AG04449 (cell line): Measurements from ENCODE around the gene GTF2H2C.
"Not testable (repeated sequence)": the region's sequence is repeated elsewhere in the genome, so short reads cannot be mapped to it uniquely, and the experiment has no call there.

Source experiments
- CTCF ChIA-PET: fragments of 350-600 bp; formaldehyde crosslinking; extraction: SDS; loops from one replicate; lab custom pipeline; 2021; ENCODE audit warnings: antibody characterized with exemption; lab: Yijun Ruan, JAX
- POLR2A ChIA-PET: fragments of 400-600, 350-600 bp; formaldehyde crosslinking; extraction: SDS; loops from one replicate; lab custom pipeline; 2020; ENCODE audit warnings: antibody characterized with exemption, inconsistent platforms; lab: Yijun Ruan, JAX
- DNase-seq: peaks from one replicate; pipeline ENCODE4 v3.0.0-alpha.2; 2010; ENCODE audit warnings: low read depth, low spot score
- H3K4me3 ChIP-seq: 2 replicates; pipeline ENCODE4 v1.5.1; 2011; ENCODE audit warnings: low read depth, mild to moderate bottlenecking, control low read depth, low read length

Gene GTF2H2C

GRCh38 chr5:69606839-69607238 lies 46.8 kb downstream of the GTF2H2C start:
- POLR2A ChIA-PET, DNase-seq, CTCF ChIA-PET, H3K4me3 ChIP-seq: not testable (repeated sequence)

- H3K4me3 ChIP-seq, DNase-seq, POLR2A ChIA-PET, CTCF ChIA-PET: not testable (repeated sequence)
These were observed 47.8 kb downstream of the GTF2H2C start for GRCh38 chr5:69607750-69608149.

- CTCF ChIA-PET, POLR2A ChIA-PET, H3K4me3 ChIP-seq, DNase-seq: not testable (repeated sequence)
These were observed 49.0 kb downstream of the GTF2H2C start for GRCh38 chr5:69608861-69609496.

- POLR2A ChIA-PET, DNase-seq, CTCF ChIA-PET, H3K4me3 ChIP-seq: not testable (repeated sequence)
These were observed 54.9 kb downstream of the GTF2H2C start for GRCh38 chr5:69614843-69615242.

GRCh38 chr5:69631879-69632278 lies 71.9 kb downstream of the GTF2H2C start:
- H3K4me3 ChIP-seq, CTCF ChIA-PET, POLR2A ChIA-PET, DNase-seq: not testable (repeated sequence)
